ENCODE data around the gene SDK1.

SDK1 gene

DNA sequence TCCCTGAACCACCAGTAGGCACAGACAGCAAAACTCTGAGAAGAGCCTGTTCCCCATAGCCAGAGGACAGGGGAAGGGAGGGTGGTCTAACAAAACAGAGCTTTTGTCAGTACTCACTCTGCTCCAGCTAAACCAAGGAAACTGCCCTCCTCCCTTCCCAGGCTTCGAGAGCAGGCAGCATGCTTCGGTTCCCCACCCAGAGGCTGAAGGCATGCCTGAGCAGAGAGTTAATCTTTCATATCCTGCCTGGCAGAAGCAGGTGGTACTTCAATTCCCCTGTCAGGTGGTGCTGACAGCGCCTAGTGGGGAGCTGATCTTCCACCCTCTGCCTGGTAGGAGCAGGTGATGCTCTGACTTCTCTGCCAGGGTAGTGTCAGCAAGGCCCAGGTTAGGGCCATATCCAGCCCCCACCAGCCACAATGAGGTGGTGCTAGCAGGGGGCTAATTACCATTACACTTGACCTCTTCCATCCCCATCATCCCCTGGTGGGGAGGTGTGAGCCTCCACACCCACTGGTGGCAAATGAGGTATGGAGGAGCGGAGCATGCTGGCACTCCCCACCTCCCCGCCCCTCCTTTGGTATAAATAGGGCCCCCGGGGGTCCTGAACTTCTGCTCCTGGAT is 35.1 kb downstream of the SDK1 start:
- no peak for DNase-seq (ENCODE audit: low read depth, low spot score)

DNA sequence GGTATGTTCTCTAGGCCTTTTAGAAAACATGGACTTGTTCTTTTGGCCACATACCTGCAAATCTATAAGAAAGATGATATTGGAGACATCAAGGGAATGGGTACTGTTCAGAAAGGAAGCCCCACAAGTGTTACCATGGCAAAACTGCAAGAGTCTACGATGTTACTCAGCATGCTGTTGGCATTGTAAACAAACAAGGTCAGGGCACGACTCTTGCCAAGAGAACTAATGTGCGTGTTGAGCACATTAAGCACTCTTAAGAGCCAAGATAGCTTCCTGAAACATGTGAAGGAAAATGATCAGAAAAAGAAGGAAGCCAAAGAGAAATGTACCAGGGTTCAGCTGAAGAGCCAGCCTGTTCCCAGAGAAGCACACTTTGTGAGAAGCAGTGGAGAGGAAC is 37.1 kb downstream of the SDK1 start:
- DNase-seq (ENCODE audit: low read depth, low spot score) = no peak

DNA sequence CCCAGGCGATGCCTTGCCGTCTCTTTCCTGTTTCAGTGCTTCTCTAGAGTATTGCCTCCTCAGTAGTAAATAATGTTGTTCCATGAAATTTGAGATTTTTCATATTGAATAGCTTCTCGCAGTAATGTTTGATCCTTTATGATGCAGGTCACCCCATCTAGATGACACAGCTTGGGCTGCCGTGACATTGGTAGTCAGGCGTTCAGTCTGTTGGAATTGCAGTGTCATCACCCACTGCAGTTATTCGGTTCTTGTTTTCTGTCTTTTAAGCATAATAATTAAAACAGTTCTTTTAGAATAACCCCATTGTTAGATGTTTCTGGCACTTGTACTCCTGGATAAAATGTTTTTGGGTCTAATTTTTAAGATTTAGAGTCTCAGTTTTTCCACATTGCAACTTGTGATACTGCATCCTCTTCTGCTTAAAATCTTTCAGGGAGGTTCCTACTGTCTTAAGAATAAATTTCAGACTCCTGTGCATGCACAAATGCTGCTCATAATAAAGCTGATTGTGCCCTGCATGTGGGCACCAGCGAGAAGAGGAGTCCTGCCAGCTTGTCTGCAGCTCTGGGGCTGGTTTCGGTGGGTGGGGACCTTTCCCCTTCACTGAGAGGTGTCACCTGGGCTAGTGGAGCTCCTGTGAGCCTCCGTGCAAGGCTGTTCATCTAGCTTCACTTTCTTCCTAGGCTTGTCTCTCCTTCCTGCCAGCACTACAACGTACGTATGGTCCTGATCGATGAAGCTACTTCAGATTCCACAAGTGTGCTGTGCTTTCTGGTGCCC is 44.8 kb downstream of the SDK1 start:
- no peak for DNase-seq (ENCODE audit: low read depth, low spot score)

DNA sequence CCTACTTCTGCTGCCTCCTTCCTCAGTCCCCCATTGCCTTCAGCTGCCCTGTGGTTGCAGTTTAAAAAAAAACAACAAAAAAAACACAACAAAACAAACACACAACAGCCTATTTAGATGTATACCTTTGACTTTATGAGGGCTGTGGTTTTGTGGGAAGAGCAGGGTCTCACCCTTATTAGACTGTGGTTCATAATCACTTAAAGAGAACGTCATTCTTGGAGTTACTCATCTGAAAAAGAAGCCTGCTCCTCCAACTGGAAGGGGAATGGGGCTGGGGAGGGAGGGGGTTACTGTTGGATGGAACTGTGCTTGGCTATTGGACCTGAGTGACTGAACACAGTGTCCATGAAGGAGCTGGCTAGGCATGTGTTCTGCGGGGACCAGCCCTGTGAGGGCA is 48.1 kb downstream of the SDK1 start:
- no peak for DNase-seq (ENCODE audit: low read depth, low spot score)

DNA sequence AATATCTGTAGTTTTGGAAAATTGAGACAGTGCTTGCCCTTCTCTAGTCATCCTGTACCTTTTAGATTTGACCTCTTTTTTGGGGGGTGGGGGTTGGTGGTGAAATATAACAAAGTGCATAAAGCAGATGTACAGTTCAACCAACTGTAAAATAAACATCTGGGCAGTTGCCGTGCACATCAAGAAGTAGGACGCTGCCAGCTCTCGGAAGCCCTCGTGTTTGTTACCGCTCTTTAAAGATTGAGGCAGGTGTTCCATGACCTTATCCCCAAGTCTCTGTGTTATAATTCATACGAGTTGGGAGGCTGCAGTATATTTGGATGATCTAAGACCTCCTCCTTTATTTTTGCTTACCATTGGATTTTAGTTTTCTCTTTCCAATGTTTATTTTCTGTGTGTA is 55.1 kb downstream of the SDK1 start:
- DNase-seq (ENCODE audit: low read depth, low spot score) = no peak

DNA sequence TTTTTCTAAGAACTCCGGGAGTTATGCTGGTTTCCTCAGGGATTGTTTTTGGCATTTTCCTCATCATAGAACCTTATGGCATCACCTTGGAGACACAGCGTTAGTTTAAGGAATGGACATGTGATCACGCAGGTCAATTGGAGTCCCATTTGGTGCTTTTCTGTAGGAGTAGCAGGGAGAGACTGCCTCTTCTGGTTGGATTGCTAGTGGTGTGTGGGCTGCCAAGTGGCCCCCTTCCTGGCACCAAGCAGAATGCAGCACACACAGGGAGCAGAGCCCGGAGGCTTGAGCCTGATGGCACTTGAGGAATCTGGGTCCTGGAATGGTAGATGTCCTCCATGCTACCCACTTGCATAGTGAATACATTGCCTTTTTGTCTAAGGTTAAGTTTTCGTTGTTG is 57.9 kb downstream of the SDK1 start:
- no peak for DNase-seq (ENCODE audit: low read depth, low spot score)

DNA sequence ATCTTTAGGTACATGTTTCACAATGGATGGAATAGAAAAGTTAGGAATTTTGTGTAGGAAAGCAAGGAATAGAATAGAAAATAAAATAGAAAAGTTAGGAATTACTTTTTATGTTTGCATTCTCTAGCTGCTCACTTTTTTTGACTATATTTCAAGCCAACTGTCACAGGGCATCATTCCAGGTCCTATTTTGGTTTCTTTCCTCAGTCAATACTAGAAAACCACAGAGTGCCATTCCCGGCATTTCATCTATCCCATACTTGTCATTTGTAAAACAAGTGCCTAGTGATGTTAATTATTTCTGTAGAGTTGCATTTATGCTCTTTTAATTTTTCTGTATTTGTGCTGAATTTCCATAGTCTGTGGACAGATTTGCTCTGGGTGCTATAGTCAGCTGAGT is 66.2 kb downstream of the SDK1 start:
- no peak for DNase-seq (ENCODE audit: low read depth, low spot score)

DNA sequence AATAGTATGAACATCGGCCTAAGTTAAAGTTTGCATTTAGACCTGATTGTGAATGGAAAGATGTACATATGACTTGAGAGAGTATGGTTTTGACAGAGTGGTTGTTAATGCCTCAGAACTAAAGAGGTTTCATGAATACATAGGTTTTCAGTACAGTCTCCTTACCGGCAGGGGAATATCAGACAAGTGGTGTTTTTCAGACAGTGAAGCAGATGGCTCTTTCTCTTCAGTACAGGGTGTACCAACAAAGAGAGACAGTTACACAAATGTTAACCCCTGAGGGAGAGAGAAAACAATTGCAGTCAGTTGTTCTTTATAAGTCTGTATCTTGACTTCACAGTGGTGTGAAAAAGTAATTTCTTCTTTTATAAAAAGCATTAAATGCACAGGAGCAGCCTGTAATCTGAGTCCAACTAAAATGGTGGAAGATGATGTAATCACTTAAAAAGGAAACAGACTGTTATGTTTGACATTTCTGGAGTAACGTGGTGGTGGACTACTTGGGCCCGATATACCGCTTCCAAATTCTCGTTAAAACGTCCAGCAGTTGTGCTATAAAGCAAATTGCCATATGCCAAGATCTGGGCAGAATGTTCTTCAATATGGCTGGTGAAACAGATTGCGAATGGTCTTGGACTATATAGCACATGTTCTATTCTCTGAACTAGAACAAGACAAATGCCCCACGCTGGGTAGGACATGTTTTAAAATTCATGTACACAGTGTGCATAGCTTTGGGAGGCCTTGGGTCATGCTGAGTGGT is 69.2 kb downstream of the SDK1 start:
- DNase-seq (ENCODE audit: low read depth, low spot score) = no peak

DNA sequence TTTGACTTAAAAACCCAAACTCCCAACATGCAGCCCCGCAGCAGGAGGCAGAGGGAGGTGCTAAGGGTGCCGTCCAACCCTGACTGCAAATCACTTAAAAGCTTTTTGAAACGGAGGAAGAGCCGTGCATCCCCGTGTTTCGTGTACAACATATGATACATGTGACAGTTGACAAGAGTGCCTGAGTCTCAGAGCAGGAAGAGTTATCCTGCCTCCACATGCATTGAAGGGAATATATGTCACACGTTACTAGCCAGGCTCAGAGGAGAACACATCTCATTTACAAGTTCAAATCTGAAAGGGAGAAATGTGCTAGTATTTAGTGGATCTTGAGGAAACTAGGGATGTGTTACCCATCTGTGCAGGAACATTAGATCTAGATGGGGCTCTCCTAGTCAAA is 69.9 kb downstream of the SDK1 start:
- no peak for DNase-seq (ENCODE audit: low read depth, low spot score)

DNA sequence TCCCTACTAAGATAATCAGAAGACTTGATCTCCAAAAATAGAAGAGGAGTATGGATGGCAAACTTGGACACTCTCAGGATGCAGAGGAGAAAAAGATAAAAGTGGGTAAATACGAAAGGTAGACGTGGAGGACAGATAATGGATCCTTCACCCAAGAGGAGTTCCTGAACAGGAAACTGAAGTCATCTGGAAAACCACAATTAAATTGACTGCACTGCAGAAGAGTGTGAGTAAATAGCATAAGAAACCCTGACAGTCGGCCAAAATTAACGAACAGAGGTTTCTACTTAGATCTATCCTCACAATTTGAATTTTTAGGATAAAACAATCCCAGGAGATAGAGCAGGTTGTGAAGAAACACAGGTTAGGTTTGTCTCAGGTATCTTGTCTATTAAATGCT is 70.5 kb downstream of the SDK1 start:
- DNase-seq (ENCODE audit: low read depth, low spot score) = no peak

DNA sequence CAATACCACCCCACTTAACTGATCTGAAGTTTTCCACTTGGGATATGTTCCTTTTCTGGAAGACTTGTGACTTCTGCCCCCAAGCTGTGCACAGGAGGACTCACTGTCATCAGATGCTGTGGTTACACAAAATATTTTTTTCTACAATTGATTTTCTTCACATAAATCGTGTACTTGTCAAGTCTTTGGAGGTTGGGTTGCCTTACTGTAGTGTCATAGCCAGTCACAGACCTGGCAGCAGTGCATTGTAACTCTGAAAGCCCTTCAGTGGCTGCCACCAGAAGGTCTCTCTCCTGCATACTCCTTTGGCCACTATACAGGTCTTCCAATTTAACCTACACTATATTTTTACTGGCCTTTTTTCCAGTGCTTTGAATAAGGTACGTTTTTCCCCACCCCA is 73.2 kb downstream of the SDK1 start:
- no peak for DNase-seq (ENCODE audit: low read depth, low spot score)

DNA sequence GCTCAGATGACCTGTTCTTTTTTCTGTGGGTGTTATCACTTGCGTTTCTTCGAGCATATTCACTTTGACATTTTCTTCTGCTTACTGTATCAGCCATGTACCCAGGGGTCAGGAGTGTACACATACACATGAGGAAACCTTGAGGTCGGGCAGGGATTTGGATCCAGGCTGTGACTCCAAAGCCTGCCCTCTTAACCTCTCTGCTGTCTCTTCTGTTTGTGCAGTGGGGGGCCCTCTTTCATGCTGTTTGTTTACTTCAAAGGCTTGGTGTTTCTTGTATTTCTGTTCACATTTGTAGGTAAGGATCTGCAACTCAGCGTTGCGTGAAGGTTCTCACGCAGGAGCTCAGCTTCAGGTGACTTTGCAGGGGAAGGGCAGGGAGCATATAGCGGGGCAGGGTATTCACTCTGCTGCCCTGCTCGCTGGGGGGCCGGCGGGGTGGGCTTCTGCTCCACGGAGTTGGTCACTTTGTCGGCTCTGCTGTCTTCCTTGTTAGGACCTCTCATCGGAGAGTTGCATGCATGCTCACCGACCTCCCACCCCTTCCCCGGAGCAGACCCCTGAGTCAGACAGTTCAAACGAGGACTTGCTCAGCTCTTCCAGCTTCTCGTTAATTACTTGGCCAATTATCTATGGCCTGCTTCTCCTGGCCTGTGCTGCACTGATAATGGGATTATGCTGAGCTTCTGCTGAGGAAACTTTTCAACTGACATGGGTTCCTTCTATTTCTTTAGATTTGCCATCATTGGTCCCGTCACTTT is 77.5 kb downstream of the SDK1 start:
- no peak for DNase-seq (ENCODE audit: low read depth, low spot score)

DNA sequence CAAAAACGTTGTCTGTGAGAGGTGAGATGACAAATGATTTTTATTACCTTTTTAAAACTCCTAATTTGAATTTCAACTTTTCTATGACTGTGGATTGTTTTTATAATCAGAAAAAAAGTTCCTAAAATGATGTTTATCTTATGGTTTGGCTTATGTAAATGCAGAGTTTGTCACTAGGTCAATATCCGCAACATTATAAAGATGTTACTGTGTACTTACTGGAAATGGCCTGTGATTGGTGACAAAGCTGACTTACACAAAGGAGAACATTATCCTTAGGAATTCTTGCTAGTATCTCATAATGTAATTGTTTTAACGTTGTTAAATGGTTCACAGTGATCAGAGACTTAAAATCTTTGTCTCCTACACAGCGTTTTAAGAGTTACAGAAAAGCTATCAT is 79.0 kb downstream of the SDK1 start:
- DNase-seq (ENCODE audit: low read depth, low spot score) = no peak

DNA sequence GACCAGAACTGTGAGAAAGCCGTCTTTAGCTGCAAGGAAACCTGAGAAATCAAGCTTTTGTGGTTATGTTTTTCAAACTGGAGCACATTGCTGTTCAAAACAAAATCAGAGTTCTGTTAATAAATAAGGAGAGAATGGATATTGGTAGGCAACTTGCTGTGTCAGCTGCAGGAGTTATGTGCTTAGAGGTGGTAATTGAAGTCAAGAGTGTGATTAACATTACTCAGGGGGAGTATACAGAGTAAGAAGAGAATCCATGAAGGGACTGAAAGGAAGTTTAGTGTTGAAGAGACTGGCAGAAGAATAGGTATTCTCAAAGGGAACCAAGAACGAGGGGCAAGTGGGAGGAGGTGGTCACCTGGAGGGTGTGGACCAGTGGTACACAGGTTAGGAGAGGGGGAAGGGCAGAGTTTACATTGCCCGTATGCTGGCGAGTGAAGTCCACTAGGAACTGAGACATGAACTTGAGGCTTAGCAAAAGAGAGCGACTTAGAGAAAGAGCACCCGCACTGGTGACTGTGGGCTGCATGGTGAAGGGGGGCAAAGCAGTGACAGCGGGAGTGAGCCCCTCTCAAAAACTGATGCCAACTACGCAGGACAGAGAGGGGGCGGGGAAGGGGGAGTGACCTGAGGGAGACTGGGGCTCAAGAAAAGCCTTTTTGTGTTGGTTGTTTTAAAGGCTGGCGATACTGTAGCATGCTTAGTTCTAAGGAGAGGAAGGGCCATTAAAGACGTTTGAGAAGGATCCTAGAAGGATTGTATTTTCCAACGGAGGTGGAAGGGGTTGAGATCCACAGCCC is 80.0 kb downstream of the SDK1 start:
- DNase-seq (ENCODE audit: low read depth, low spot score) = no peak

DNA sequence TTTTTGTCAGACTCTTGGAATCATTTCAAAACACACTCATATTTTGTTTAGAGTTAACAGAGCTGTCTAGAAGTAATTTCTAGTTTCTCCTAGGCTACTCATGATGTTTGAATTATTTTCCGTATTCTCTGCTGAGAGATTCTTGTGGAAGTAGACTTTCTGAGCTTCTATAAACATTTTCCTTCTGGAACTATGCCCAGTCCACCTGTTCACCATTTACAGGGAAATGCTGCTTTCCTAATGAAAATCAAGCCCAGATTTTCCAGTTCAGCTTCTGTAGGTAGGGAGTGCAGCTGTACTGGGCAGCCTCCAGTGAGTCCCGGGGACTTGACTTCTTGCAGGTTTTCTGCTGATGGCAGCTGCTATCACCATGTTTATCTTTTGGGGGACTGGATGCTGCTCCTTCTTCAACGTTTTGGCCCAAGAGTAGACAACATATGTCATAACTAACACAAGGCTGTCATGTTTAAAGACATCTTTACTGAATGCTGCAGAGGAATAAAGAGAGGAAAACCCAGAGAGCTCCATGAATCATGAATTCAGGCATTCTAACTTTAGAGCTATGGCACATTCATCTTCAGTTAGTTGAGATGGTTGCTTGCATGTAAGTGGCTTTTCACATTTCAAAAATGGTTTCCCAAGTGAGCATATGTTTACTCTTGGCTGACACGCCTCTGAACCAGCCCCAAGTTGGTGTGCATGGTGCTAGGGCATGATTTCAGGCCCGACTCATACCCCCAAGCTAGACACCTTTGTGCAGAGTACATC is 85.6 kb downstream of the SDK1 start:
- no peak for DNase-seq (ENCODE audit: low read depth, low spot score)

DNA sequence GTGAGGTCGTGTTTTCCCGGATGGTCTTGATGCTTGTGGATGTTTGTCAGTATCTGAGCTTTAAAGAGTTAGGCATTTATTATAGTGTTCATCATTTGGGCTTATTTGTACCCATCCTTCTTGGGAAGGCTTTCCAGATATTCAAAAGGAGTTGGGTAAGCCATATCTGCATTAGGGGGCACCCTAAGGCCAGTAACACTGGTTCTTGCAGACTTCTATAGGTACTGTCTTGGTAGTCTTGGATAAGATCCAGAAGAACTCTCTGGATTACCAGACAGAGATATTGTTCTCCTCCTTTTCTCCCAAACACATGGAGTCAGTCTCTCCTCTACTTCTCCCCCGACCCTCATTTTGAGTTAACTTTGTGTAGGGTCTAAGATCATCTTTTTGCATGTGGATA is 92.8 kb downstream of the SDK1 start:
- DNase-seq (ENCODE audit: low read depth, low spot score) = no peak

DNA sequence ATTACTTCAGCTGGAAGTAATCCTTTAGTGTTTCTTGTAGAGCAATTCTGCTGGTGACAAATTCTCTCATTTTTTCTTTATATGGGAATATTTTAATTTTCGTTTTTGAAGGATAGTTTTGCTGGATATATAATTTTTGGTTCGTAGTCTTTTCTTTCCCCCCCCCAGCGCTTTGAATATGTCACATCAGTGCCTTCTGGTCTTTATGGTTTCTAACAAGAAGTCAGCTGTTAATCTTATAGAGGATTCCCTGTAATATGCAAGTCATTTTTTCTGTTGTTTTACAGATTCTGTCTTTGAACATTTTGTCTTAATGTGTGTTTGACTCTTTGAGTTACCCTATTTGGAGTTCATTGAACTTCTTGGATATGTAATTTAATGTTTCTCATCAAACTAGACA is 96.3 kb downstream of the SDK1 start:
- DNase-seq (ENCODE audit: low read depth, low spot score) = no peak

DNA sequence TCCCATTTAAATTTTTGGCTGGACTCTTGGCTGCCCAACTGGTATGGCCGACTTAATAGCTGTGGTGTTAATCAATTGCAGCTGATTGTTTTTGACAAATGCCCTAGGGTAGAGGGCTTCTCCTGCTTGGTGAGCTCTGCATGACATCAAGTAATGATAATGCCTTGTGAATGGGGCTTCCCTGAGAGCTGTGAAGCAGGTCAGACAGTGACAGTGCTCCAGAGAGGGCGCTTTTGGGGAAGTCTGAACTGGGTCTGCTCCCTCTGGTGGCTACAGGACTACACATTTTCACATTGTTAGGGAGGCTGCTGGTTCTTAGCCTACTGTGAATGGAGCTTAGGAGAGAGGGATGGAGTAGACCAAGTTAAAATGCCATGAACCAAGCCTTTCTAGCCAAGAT is 98.8 kb downstream of the SDK1 start:
- DNase-seq (ENCODE audit: low read depth, low spot score) = no peak

DNA sequence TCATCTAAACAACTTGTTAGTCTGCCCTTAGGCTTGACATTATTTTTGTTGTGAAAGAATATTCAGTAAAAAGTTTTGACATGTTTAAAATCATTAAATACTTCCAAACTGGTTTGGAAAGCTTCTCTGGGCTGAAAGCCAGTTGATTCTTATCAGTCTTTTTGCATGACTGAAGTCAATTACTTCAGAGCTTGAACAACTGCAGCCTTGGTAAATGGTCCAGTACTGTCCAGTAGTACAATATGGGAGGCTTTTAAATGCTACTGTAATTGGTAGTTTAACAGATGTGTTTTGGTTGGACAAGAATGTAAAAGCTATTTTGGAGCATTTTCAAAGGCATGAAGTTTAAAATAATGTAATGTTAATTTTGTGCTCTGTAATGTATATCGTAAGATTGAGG is 103.4 kb downstream of the SDK1 start:
- DNase-seq (ENCODE audit: low read depth, low spot score) = no peak

DNA sequence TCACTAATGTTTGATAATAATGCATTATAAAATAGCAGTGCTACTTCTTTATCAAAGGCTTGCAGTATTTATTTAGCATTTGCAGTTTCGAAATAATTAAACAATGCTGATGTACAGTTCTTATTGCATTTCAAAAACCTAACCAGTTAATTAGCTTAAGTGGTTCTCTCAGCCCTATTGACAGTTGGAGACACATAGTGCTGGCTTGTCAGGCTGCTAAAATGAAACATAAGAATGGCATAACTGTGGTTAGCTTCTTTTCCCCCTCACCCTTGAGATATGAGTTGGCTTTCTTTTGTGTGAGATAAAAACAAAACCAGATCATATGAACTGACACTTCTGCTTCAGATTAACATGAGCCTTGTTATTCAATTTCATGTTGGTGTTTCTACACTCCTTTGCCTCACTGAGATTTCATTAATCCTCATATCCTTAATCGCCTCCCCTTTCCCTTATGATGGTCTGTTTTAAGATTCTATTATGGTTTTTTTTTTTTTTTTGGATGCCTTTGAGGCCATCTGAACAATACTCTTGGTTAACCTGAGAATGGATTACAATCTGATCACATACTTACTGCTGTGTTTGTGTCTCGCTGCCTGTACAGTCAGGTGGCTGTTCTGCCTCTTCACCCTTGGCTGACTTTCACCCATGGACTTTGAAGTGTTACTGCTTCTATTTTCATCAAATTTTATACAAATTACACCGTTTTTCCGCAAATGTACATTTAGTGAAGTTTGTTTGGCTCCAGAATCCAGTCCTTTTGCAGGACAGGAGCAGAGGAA is 108.0 kb downstream of the SDK1 start:
- no peak for DNase-seq (ENCODE audit: low read depth, low spot score)
